ENCODE measurements around the gene STK38L. TPM values are rescaled to one million over a fixed set of nuclear protein-coding genes. Genes with fewer than 3 reads are reported as not detected.

STK38L gene
- polyA plus RNA-seq, result 10 to 100 TPM; 10.9 to 11.9 TPM

- Histone ChIP-seq H3K9me3 (ENCODE audit: control insufficient read depth in 2 of 2, insufficient read depth in 1 of 2, low read depth in 1 of 2, low read length in 1 of 2) (no peaks in the 10 kb centered on the region), H3K27me3 (ENCODE audit: control insufficient read depth in 1 of 2, insufficient read depth in 2 of 2, low read length in 2 of 2) (no peaks in the 10 kb centered on the region), H3K27ac (ENCODE audit: low read depth in 2 of 2, low read length in 1 of 2) (peak within 1 kb of the TSS; percentile 96 to 99), H3K36me3 (ENCODE audit: control insufficient read depth in 2 of 2, insufficient read depth in 2 of 2, low read length in 1 of 2) (no peaks in the 10 kb centered on the region), H3K4me3 (ENCODE audit: low read depth in 1 of 2, low read length in 2 of 2) (peak within 1 kb of the TSS; percentile 90 to 98), H3K4me1 (ENCODE audit: control insufficient read depth in 2 of 2, insufficient read depth in 2 of 2, low read length in 1 of 2) (no peaks in the 10 kb centered on the region)
- 5% methylated on average over 64 to 69 of the region's 69 CpGs for WGBS, 2 donors
Observed at GRCh38 chr12:27243804-27244688, at the start of gene STK38L. TSS of gene STK38L (plus strand) at chr12:27244286. CDS start at chr12:27297721, 53,435 bp downstream.

GRCh38 chr12:27194644-27195043 is 49.4 kb upstream of the STK38L start:
- no peaks in the 10 kb centered on the region for H3K27me3 ChIP-seq (ENCODE audit: control insufficient read depth in 1 of 2, insufficient read depth in 2 of 2, low read length in 2 of 2)
- H3K36me3 ChIP-seq (ENCODE audit: control insufficient read depth in 2 of 2, insufficient read depth in 2 of 2, low read length in 1 of 2), result no peaks in the 10 kb centered on the region
- no peak overlapping the region for H3K4me3 ChIP-seq (ENCODE audit: low read depth in 1 of 2, low read length in 2 of 2)
- H3K27ac ChIP-seq (ENCODE audit: low read depth in 2 of 2, low read length in 1 of 2), result peak overlapping the region in 1 of 2 donors; percentile 32
- 75 to 83% methylated on average over 2 of the region's 2 CpGs for WGBS, 2 donors
- H3K4me1 ChIP-seq (ENCODE audit: control insufficient read depth in 2 of 2, insufficient read depth in 2 of 2, low read length in 1 of 2), result no peaks in the 10 kb centered on the region
- H3K9me3 ChIP-seq (ENCODE audit: control insufficient read depth in 2 of 2, insufficient read depth in 1 of 2, low read depth in 1 of 2, low read length in 1 of 2), result no peaks in the 10 kb centered on the region

DNA sequence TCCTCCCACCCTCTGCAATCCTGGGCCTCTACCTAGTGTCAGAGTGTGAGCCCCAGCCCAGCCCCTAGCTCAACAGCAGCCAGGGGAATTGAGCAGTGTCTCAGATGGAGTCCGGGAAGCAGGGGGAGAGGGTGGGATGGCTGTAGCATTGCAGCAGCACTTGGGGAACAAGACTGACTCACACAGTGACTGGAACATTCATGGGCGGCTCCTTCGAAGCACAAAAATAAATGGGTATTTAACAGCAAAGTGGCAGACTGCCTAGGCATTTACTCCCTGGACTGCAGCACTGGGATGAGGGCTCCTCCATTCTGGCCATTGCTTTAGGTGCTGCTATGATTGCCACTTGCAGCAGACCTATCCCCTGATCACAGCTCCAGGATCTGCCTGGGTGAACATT is 46.0 kb upstream of the STK38L start:
- 73 to 80% methylated on average over 3 of the region's 3 CpGs for WGBS, 2 donors
- H3K9me3 ChIP-seq (ENCODE audit: control insufficient read depth in 2 of 2, insufficient read depth in 1 of 2, low read depth in 1 of 2, low read length in 1 of 2), result no peaks in the 10 kb centered on the region
- no peaks in the 10 kb centered on the region for H3K4me1 ChIP-seq (ENCODE audit: control insufficient read depth in 2 of 2, insufficient read depth in 2 of 2, low read length in 1 of 2)
- no peak overlapping the region for H3K4me3 ChIP-seq (ENCODE audit: low read depth in 1 of 2, low read length in 2 of 2)
- no peaks in the 10 kb centered on the region for H3K36me3 ChIP-seq (ENCODE audit: control insufficient read depth in 2 of 2, insufficient read depth in 2 of 2, low read length in 1 of 2)
- peak overlapping the region; percentile 40 to 62 for H3K27ac ChIP-seq (ENCODE audit: low read depth in 2 of 2, low read length in 1 of 2)
- H3K27me3 ChIP-seq (ENCODE audit: control insufficient read depth in 1 of 2, insufficient read depth in 2 of 2, low read length in 2 of 2), result no peaks in the 10 kb centered on the region

DNA sequence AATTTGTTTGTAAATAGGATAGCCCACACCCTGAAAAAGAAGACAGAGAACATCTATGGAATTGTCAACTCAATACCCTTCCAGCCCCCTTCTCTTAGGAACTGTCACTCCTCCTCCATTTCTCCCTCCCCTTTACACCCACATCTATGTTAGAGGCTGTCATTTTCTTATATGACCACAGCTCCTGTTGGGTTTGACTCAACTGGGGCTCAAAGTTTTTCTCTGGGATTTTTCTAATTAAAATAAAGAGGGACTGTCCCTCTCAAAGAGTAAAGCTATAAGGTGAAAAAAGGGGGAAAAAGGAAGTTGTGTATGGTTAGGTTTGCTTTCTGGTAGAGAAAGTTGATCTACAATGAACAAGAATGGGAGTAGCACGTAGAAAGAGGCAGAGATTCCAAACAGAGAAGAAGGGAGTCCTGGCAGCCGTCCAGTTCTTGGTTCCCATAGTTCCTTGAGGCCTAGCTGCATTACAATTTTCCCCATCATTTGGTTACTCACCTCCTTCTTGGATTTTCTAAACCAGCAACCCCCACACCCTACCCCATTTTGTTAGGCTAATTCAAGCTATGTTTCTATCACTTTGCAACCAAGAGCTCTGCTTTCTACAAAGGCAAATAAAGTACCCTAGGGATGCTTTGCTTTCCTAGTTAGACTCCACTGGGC is 44.3 kb upstream of the STK38L start:
- H3K27me3 ChIP-seq (ENCODE audit: control insufficient read depth in 1 of 2, insufficient read depth in 2 of 2, low read length in 2 of 2), result no peaks in the 10 kb centered on the region
- 63 to 65% methylated on average over 2 of the region's 2 CpGs for WGBS, 2 donors
- H3K4me1 ChIP-seq (ENCODE audit: control insufficient read depth in 2 of 2, insufficient read depth in 2 of 2, low read length in 1 of 2), result no peaks in the 10 kb centered on the region
- no peak overlapping the region for H3K4me3 ChIP-seq (ENCODE audit: low read depth in 1 of 2, low read length in 2 of 2)
- H3K27ac ChIP-seq (ENCODE audit: low read depth in 2 of 2, low read length in 1 of 2), result no peak overlapping the region
- H3K9me3 ChIP-seq (ENCODE audit: control insufficient read depth in 2 of 2, insufficient read depth in 1 of 2, low read depth in 1 of 2, low read length in 1 of 2), result no peaks in the 10 kb centered on the region
- H3K36me3 ChIP-seq (ENCODE audit: control insufficient read depth in 2 of 2, insufficient read depth in 2 of 2, low read length in 1 of 2), result no peaks in the 10 kb centered on the region

DNA sequence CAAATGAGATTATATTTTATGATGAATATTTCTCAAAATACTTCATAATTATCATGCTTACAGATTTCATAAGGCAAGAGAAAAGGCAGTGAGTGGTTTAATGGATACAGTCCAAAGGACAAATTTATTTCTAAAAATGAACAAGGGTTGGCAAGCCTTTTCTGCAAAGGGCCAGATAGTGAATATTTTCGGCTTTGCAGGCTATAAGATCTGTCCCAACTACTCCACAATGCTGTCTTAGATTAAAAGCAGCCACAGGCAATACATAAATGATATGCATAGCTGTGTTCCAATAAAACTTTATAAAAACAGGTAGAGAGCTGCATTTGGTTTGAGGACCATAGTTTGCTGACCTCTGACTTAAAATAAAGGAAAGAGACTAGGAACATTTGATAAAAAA is 42.9 kb upstream of the STK38L start:
- Histone ChIP-seq H3K27ac (ENCODE audit: low read depth in 2 of 2, low read length in 1 of 2) (no peak overlapping the region), H3K4me1 (ENCODE audit: control insufficient read depth in 2 of 2, insufficient read depth in 2 of 2, low read length in 1 of 2) (no peaks in the 10 kb centered on the region), H3K4me3 (ENCODE audit: low read depth in 1 of 2, low read length in 2 of 2) (no peak overlapping the region), H3K36me3 (ENCODE audit: control insufficient read depth in 2 of 2, insufficient read depth in 2 of 2, low read length in 1 of 2) (no peaks in the 10 kb centered on the region), H3K9me3 (ENCODE audit: control insufficient read depth in 2 of 2, insufficient read depth in 1 of 2, low read depth in 1 of 2, low read length in 1 of 2) (no peaks in the 10 kb centered on the region), H3K27me3 (ENCODE audit: control insufficient read depth in 1 of 2, insufficient read depth in 2 of 2, low read length in 2 of 2) (no peaks in the 10 kb centered on the region)
- WGBS, 2 donors, result 39 to 44% methylated on average over 1 of the region's 1 CpG

DNA sequence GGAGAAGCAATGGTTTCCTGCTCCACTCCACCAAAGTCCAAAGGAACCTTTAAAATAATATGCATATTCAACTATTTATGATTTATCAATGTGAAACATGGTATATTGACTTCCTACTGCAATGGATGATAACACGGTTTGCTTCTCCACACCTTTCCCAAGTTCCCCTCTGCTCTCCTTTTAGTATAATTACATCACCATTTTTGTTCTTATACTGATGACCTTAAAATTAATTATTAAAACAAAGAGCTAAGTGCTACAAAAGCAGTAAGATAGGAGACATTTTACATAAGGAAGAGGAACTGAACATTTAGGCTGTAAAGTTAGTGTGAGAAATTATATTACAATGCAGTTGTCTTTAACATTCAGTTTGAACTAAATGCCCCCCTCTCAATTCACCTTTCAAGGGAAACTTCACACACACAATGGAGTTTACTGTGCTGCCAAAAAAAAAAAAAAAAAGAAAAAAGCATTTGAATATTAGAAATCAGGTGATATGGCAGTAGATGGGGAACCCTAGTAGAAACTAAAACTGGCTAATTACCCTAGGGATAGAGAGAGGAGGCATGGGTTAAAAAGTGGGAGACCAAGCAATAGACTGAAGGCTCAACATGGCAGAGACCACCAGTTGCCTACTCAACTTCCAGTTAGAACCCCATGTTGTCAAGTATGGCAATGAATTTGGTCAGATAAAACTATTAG is 37.1 kb upstream of the STK38L start:
- no peak overlapping the region for H3K4me3 ChIP-seq (ENCODE audit: low read depth in 1 of 2, low read length in 2 of 2)
- no peaks in the 10 kb centered on the region for H3K4me1 ChIP-seq (ENCODE audit: control insufficient read depth in 2 of 2, insufficient read depth in 2 of 2, low read length in 1 of 2)
- no peaks in the 10 kb centered on the region for H3K36me3 ChIP-seq (ENCODE audit: control insufficient read depth in 2 of 2, insufficient read depth in 2 of 2, low read length in 1 of 2)
- H3K27ac ChIP-seq (ENCODE audit: low read depth in 2 of 2, low read length in 1 of 2), result no peak overlapping the region
- H3K27me3 ChIP-seq (ENCODE audit: control insufficient read depth in 1 of 2, insufficient read depth in 2 of 2, low read length in 2 of 2), result no peaks in the 10 kb centered on the region
- no peaks in the 10 kb centered on the region for H3K9me3 ChIP-seq (ENCODE audit: control insufficient read depth in 2 of 2, insufficient read depth in 1 of 2, low read depth in 1 of 2, low read length in 1 of 2)
- WGBS, 2 donors, result 75 to 76% methylated on average over 1 of the region's 1 CpG

DNA sequence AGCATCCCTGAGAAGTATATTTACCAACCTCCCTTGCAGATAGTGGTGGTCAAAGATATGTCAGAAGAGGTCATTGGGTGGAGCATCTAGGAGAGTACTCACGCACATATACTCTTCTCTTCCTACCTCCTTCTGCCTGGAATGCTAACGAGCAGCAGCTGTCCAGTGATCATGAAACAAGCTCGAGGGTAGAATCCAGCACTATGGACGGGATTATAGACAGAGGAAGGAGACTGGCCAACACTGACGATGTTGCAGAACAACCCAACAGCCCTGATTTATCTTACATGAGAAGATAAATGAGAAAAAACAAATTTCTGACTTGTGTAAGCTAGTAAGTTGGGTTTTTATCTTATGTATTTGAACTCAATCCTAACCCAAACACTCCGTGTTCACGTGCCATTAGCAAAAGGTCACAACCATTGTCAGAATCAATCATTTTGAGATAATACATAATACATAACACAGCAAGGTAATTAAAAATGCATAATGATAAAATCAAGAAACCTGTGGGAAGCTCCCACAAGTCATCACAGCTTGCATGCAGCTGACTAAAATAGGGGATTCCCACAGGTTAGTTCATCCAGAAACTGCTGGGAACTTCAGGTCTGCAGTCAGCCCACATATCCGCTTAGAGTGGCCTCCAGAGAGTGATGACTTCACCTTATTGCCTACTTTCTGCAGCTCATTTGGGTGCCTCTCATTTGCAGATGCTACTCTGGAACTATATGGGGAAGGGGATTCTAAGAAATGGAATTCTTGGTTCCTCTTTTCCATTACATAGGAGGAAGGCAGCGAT is 36.3 kb upstream of the STK38L start:
- H3K4me1 ChIP-seq (ENCODE audit: control insufficient read depth in 2 of 2, insufficient read depth in 2 of 2, low read length in 1 of 2), result no peaks in the 10 kb centered on the region
- no peaks in the 10 kb centered on the region for H3K9me3 ChIP-seq (ENCODE audit: control insufficient read depth in 2 of 2, insufficient read depth in 1 of 2, low read depth in 1 of 2, low read length in 1 of 2)
- no peak overlapping the region for H3K4me3 ChIP-seq (ENCODE audit: low read depth in 1 of 2, low read length in 2 of 2)
- H3K27me3 ChIP-seq (ENCODE audit: control insufficient read depth in 1 of 2, insufficient read depth in 2 of 2, low read length in 2 of 2), result no peaks in the 10 kb centered on the region
- 46 to 52% methylated on average over 9 of the region's 9 CpGs for WGBS, 2 donors
- H3K27ac ChIP-seq (ENCODE audit: low read depth in 2 of 2, low read length in 1 of 2), result no peak overlapping the region
- no peaks in the 10 kb centered on the region for H3K36me3 ChIP-seq (ENCODE audit: control insufficient read depth in 2 of 2, insufficient read depth in 2 of 2, low read length in 1 of 2)

DNA sequence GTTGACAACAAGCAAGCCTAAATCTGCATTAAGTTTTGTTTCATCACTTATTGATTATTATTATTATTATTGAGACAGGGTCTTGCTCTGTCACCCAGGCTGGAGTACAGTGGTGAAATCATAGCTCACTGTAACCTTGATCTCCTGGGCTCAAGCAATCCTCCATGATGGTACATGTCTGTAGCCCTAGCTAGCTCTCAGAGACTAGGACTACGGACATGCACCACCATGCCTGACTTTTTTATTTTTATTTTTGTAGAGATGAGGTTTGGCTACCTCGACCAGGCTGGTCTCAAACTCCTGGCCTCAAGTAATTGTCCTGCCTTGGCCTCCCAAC is 35.7 kb upstream of the STK38L start:
- Histone ChIP-seq H3K36me3 (ENCODE audit: control insufficient read depth in 2 of 2, insufficient read depth in 2 of 2, low read length in 1 of 2) (no peaks in the 10 kb centered on the region), H3K27ac (ENCODE audit: low read depth in 2 of 2, low read length in 1 of 2) (no peak overlapping the region), H3K4me1 (ENCODE audit: control insufficient read depth in 2 of 2, insufficient read depth in 2 of 2, low read length in 1 of 2) (no peaks in the 10 kb centered on the region), H3K9me3 (ENCODE audit: control insufficient read depth in 2 of 2, insufficient read depth in 1 of 2, low read depth in 1 of 2, low read length in 1 of 2) (no peaks in the 10 kb centered on the region), H3K27me3 (ENCODE audit: control insufficient read depth in 1 of 2, insufficient read depth in 2 of 2, low read length in 2 of 2) (no peaks in the 10 kb centered on the region), H3K4me3 (ENCODE audit: low read depth in 1 of 2, low read length in 2 of 2) (no peak overlapping the region)
- WGBS, 2 donors, result 78 to 88% methylated on average over 2 of the region's 2 CpGs

DNA sequence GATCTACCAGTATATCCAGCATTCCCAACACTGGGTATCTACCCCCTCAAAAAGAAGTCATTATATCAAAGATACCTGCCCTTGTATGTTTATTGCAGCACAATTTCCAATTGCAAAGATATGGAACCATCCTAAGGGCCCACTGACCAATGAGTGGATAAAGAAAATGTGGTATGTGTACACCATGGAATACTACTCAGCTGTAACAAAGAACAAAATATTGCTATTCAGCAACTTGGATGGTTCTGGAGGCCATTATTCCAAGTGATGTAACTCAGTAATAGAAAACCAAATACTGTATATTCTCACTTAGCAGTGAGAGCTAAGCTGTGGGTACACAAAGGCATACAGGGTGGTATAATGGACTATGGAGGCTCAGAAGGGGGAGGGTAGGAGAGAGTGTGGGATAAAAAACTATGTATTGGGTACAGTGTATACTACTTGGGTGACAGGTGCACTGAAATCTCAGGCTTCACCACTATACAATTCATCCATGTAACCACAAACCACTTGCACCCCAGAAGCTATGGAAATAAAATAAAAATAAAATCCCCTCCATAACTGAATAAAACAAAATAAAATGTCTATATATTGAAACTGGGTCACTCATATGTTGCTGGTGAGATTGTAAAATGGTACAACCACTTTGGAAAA is 34.7 kb upstream of the STK38L start:
- H3K27me3 ChIP-seq (ENCODE audit: control insufficient read depth in 1 of 2, insufficient read depth in 2 of 2, low read length in 2 of 2), result no peaks in the 10 kb centered on the region
- no peak overlapping the region for H3K4me3 ChIP-seq (ENCODE audit: low read depth in 1 of 2, low read length in 2 of 2)
- H3K4me1 ChIP-seq (ENCODE audit: control insufficient read depth in 2 of 2, insufficient read depth in 2 of 2, low read length in 1 of 2), result no peaks in the 10 kb centered on the region
- no peak overlapping the region for H3K27ac ChIP-seq (ENCODE audit: low read depth in 2 of 2, low read length in 1 of 2)
- no peaks in the 10 kb centered on the region for H3K36me3 ChIP-seq (ENCODE audit: control insufficient read depth in 2 of 2, insufficient read depth in 2 of 2, low read length in 1 of 2)
- H3K9me3 ChIP-seq (ENCODE audit: control insufficient read depth in 2 of 2, insufficient read depth in 1 of 2, low read depth in 1 of 2, low read length in 1 of 2), result no peaks in the 10 kb centered on the region
